ENCODE data around the gene KLHL29. TPM values are rescaled to one million over a fixed set of nuclear protein-coding genes. Genes with fewer than 3 reads are reported as not detected.

The KLHL29 gene
- total RNA-seq, 1 donor from 2014 or later = 5.5 TPM

- DNase-seq (ENCODE audit: low read depth) = no peak
- peaks cover 62% of the 10 kb centered on the region for H3K27me3 Mint-ChIP-seq (ENCODE audit: low read depth, unreplicated experiment)
- Histone ChIP-seq H2AFZ (ENCODE audit: low read depth, low read length) (no peak overlapping the region), H3K9ac (ENCODE audit: low read length) (no peak overlapping the region), H3K4me2 (ENCODE audit: low read length) (no peak overlapping the region), H3K27ac (ENCODE audit: low read depth, low read length) (no peak overlapping the region), H3K4me1 (ENCODE audit: insufficient read depth, low read length) (no peaks in the 10 kb centered on the region), H3K4me3 (ENCODE audit: insufficient read depth, low read depth, low read length) (no peak overlapping the region), H3K27me3 (ENCODE audit: insufficient read depth, low read length) (no peaks in the 10 kb centered on the region), H3K79me2 (ENCODE audit: insufficient read depth, low read length) (no peaks in the 10 kb centered on the region), H3K9me3 (ENCODE audit: insufficient read depth, low read depth, low read length) (no peaks in the 10 kb centered on the region), H3K36me3 (ENCODE audit: insufficient read depth, low read length) (no peaks in the 10 kb centered on the region), H4K20me1 (ENCODE audit: insufficient read depth, low read length) (no peaks in the 10 kb centered on the region)
- no peak for FAIRE-seq
- peaks cover 5% of the 10 kb centered on the region for H3K4me1 Mint-ChIP-seq (ENCODE audit: low read depth, unreplicated experiment)
- H3K9me3 Mint-ChIP-seq (ENCODE audit: unreplicated experiment) = no peaks in the 10 kb centered on the region
- H3K4me3 Mint-ChIP-seq (ENCODE audit: unreplicated experiment) = no peak overlapping the region
- H3K36me3 Mint-ChIP-seq (ENCODE audit: low read depth, unreplicated experiment) = no peaks in the 10 kb centered on the region
- H3K27ac Mint-ChIP-seq (ENCODE audit: unreplicated experiment) = no peak overlapping the region
- TF ChIP-seq, protein P1, sequence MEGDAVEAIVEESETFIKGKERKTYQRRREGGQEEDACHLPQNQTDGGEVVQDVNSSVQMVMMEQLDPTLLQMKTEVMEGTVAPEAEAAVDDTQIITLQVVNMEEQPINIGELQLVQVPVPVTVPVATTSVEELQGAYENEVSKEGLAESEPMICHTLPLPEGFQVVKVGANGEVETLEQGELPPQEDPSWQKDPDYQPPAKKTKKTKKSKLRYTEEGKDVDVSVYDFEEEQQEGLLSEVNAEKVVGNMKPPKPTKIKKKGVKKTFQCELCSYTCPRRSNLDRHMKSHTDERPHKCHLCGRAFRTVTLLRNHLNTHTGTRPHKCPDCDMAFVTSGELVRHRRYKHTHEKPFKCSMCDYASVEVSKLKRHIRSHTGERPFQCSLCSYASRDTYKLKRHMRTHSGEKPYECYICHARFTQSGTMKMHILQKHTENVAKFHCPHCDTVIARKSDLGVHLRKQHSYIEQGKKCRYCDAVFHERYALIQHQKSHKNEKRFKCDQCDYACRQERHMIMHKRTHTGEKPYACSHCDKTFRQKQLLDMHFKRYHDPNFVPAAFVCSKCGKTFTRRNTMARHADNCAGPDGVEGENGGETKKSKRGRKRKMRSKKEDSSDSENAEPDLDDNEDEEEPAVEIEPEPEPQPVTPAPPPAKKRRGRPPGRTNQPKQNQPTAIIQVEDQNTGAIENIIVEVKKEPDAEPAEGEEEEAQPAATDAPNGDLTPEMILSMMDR (IDR thresholded peaks at IDR 0.05; ENCODE audit: insufficient read depth, low read depth, low read length) = no peak
- TF ChIP-seq EZH2 (IDR thresholded peaks at IDR 0.05; ENCODE audit: insufficient read depth, low read length) = no peak
These were observed 200.5 kb downstream of the KLHL29 start for GRCh38 chr2:23585273-23586170.

- FAIRE-seq = no peak
- Mint-ChIP-seq H3K9me3 (ENCODE audit: unreplicated experiment) (no peaks in the 10 kb centered on the region), H3K4me1 (ENCODE audit: low read depth, unreplicated experiment) (peaks cover 5% of the 10 kb centered on the region), H3K27me3 (ENCODE audit: low read depth, unreplicated experiment) (peaks cover 70% of the 10 kb centered on the region), H3K4me3 (ENCODE audit: unreplicated experiment) (no peak overlapping the region), H3K27ac (ENCODE audit: unreplicated experiment) (no peak overlapping the region), H3K36me3 (ENCODE audit: low read depth, unreplicated experiment) (no peaks in the 10 kb centered on the region)
- Histone ChIP-seq H3K9ac (ENCODE audit: low read length) (no peak overlapping the region), H3K9me3 (ENCODE audit: insufficient read depth, low read depth, low read length) (no peaks in the 10 kb centered on the region), H3K27ac (ENCODE audit: low read depth, low read length) (no peak overlapping the region), H3K4me2 (ENCODE audit: low read length) (no peak overlapping the region), H3K79me2 (ENCODE audit: insufficient read depth, low read length) (no peaks in the 10 kb centered on the region), H3K4me1 (ENCODE audit: insufficient read depth, low read length) (no peaks in the 10 kb centered on the region), H4K20me1 (ENCODE audit: insufficient read depth, low read length) (no peaks in the 10 kb centered on the region), H3K27me3 (ENCODE audit: insufficient read depth, low read length) (no peaks in the 10 kb centered on the region), H3K4me3 (ENCODE audit: insufficient read depth, low read depth, low read length) (no peak overlapping the region), H3K36me3 (ENCODE audit: insufficient read depth, low read length) (no peaks in the 10 kb centered on the region), H2AFZ (ENCODE audit: low read depth, low read length) (no peak overlapping the region)
- no peak for DNase-seq (ENCODE audit: low read depth)
- TF ChIP-seq, protein P1 (IDR thresholded peaks at IDR 0.05; ENCODE audit: insufficient read depth, low read depth, low read length) = no peak
- TF ChIP-seq EZH2 (IDR thresholded peaks at IDR 0.05; ENCODE audit: insufficient read depth, low read length) = no peak
These were observed 201.8 kb downstream of the KLHL29 start for GRCh38 chr2:23586741-23587306.
